ENCODE data around the gene ANKS1A.

ANKS1A gene

GRCh38 chr6:34875292-34876213 is 13.5 kb upstream of the ANKS1A start:
- TF ChIP-seq GATA3 (IDR thresholded peaks at IDR 0.05; ENCODE audit: low read depth, low read length) (no peak), GATA2 (IDR thresholded peaks at IDR 0.05; ENCODE audit: low read depth, low read length) (no peak)

GRCh38 chr6:34876472-34876871 is 12.6 kb upstream of the ANKS1A start:
- TF ChIP-seq GATA3 (IDR thresholded peaks at IDR 0.05; ENCODE audit: low read depth, low read length) (no peak), GATA2 (IDR thresholded peaks at IDR 0.05; ENCODE audit: low read depth, low read length) (no peak)

DNA sequence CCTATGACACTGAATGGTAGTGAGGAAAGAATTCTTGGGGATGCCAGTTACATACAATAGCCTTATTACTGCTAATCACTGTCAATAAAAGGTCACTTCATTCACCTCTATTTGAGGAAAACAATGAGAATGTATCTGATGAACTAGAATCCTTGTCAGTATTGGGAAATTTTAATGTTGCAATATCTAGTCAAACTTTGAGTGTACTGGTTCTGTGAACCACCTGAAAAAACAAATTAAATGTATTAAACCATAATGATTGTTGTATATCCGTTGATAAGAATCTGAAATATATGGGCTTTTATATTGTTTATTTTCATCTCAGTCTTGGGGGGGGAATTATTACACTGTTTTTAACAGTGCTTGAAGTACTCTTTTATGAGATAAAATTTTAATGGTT is 11.8 kb upstream of the ANKS1A start:
- TF ChIP-seq GATA2 (IDR thresholded peaks at IDR 0.05; ENCODE audit: low read depth, low read length) (no peak), GATA3 (IDR thresholded peaks at IDR 0.05; ENCODE audit: low read depth, low read length) (no peak)

GRCh38 chr6:34877869-34878485 is 11.1 kb upstream of the ANKS1A start:
- TF ChIP-seq GATA2 (IDR thresholded peaks at IDR 0.05; ENCODE audit: low read depth, low read length) (no peak), GATA3 (IDR thresholded peaks at IDR 0.05; ENCODE audit: low read depth, low read length) (no peak)

DNA sequence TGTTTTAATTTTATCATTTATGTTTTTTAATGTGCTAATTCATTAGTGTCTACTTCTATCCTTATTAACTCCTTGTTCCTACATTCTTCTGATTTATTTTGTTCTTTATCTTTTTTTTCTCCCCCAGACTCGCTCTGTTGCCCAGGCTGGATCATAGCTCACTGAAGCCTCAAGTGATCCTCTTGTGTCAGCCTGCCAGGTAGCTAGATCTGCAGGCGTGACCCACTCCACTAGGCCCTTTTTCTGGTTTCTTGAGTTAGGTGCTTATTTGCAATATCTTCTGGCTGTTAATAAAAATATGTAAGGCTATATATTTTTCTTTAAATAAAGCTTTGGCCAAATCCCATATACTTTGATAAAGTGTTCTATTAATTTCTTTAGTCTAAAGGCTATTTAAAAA is 4.1 kb upstream of the ANKS1A start:
- no peak for TF ChIP-seq GATA2 (IDR thresholded peaks at IDR 0.05; ENCODE audit: low read depth, low read length)

DNA sequence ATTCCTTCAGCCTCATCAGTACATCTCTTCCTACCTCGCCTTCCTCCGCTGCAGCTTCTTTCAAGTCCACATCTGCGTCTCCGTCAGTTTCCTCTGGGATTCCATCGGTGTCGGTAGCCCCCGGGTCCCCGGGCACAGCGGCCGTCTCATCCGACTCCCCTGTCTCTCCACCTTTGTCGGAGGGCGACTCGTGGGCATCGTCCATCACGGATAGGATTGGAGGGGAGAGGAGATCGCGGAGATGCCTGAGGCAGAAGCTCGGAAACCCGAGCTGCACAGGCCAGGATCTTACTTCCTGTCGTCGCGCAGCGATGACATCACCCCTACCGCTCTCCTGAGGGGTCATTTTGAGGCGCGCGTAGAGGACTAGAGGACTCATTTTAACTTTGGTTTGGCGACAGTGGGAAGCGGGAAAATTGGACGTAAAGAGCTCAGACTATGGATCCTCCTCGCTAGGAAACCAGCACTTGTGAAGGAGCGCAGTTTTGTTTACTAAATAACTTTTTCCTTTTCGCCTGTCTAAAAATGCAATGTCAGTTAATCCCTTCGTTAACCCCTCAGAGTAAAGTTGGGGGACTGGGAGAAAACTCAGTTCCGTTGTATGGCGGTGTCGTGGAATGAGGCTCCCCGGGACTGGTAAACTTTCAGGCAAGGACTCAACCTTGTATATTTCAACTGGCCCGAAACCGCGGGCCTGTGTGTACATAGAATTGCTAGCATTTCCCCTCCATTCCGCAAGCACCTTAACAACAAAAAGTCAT is 1.1 kb upstream of the ANKS1A start, which contains the start of gene TAF11:
TAF11 (minus strand) TSS at position 290 of the 761 bp plus-strand sequence; CDS start at position 205, 85 bp downstream.
- no peak for TF ChIP-seq GATA2 (IDR thresholded peaks at IDR 0.05; ENCODE audit: low read depth, low read length)
- no peak for TF ChIP-seq GATA3 (IDR thresholded peaks at IDR 0.05; ENCODE audit: low read depth, low read length)

DNA sequence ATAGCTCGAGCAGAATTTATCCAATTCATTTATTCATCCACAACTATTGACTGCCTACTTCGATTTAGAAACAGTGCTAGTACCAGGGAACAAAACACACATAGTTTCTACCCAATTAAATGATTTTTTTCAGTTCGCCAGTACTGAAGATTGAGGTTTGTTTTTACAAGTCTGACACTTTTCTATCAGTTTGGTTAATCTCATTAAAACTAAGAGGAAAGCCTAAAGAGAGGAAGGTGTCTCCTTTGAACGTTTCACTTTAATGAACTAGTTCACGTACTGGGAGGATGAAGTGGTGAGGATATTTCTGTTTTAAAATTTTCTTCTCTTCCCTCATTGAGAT is 570 bp upstream of the ANKS1A start:
- TF ChIP-seq GATA2 (IDR thresholded peaks at IDR 0.05; ENCODE audit: low read depth, low read length) (no peak), GATA3 (IDR thresholded peaks at IDR 0.05; ENCODE audit: low read depth, low read length) (no peak)

DNA sequence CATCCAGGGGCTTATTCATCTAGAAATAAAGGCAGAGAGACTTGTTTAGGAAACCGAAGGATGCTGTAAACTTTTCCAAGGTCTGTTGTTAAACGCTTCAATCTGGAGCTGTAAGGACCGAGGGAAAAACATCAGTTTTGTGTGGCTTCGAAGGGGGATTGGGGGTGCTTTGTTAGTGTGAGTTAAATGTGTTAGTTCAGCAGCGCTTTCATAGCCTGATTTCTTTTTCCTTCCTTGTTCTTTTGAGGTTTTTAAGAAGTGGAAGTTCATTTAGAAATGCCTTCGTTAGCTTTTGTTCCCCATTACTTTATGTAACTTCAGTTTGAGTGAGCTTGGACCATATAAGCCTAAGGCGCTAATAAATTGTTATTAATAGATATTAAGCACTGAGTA is 1.5 kb downstream of the ANKS1A start:
- TF ChIP-seq GATA2 (IDR thresholded peaks at IDR 0.05; ENCODE audit: low read depth, low read length) (no peak), GATA3 (IDR thresholded peaks at IDR 0.05; ENCODE audit: low read depth, low read length) (no peak)

- TF ChIP-seq GATA3 (IDR thresholded peaks at IDR 0.05; ENCODE audit: low read depth, low read length) (no peak), GATA2 (IDR thresholded peaks at IDR 0.05; ENCODE audit: low read depth, low read length) (no peak)
Observed at GRCh38 chr6:34891296-34891695, 2.2 kb downstream of the ANKS1A start.

GRCh38 chr6:34894693-34895092 is 5.6 kb downstream of the ANKS1A start:
- TF ChIP-seq GATA2 (IDR thresholded peaks at IDR 0.05; ENCODE audit: low read depth, low read length) (no peak), GATA3 (IDR thresholded peaks at IDR 0.05; ENCODE audit: low read depth, low read length) (no peak)

- no peak for TF ChIP-seq GATA2 (IDR thresholded peaks at IDR 0.05; ENCODE audit: low read depth, low read length)
- TF ChIP-seq GATA3 (IDR thresholded peaks at IDR 0.05; ENCODE audit: low read depth, low read length), result no peak
Observed at GRCh38 chr6:34897130-34897529, 8.1 kb downstream of the ANKS1A start.

GRCh38 chr6:34897716-34898115 is 8.7 kb downstream of the ANKS1A start:
- TF ChIP-seq GATA3 (IDR thresholded peaks at IDR 0.05; ENCODE audit: low read depth, low read length) (no peak), GATA2 (IDR thresholded peaks at IDR 0.05; ENCODE audit: low read depth, low read length) (no peak)

DNA sequence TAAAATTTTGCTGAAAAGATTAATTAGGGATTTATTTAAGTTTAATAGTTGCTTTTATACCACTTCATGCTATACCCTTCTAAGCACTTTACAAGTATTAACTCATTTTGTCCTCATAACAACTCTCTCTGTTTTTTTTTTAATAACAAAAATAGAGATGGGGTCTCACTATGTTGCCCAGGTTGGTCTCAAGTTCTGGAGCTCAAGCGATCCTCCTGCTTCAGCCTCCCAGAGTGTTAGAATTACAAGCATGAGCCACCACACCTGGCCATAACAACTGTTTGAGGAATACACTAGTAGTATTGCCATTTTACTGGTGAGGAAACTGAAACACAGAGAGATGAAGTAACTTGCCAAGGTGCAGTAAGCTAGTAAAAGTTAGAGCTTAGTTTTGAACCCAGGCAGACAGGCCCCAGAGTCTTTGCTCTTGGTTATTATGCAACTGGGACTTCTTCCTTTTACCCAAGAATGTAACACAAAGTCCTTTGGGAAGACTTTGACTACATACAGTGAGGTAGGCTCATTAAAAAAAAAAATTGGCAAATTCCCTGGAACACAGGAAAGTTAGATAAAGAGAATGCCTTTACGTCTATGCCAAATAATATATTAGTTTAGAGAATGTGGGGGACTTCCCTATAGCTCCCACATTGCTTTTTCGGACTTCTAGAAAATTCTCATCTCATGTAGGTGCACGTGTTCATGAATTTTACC is 11.4 kb downstream of the ANKS1A start:
- TF ChIP-seq GATA3 (IDR thresholded peaks at IDR 0.05; ENCODE audit: low read depth, low read length), result no peak
- no peak for TF ChIP-seq GATA2 (IDR thresholded peaks at IDR 0.05; ENCODE audit: low read depth, low read length)

- TF ChIP-seq GATA3 (IDR thresholded peaks at IDR 0.05; ENCODE audit: low read depth, low read length) (no peak), GATA2 (IDR thresholded peaks at IDR 0.05; ENCODE audit: low read depth, low read length) (no peak)
Observed at GRCh38 chr6:34901930-34902329, 12.9 kb downstream of the ANKS1A start.
